GM19035 (cell line): Measurements from ENCODE around the gene GRAP2.
A peak's percentile ranks its signal among the peaks of the same experiment; 100 is the strongest.
"Not testable (repeated sequence)": the region's sequence is repeated elsewhere in the genome, so short reads cannot be mapped to it uniquely, and the experiment has no call there.

ENCODE experiments used
- ATAC-seq: cut with Tn5 transposase; IDR thresholded peaks from one replicate; pipeline ENCODE4 v1.9.1; 2021; ENCODE audit not compliant: unreplicated experiment

Gene GRAP2

GRCh38 chr22:39896313-39896996 is 4.4 kb upstream of the GRAP2 start:
- no peak for ATAC-seq

- no peak for ATAC-seq
Observed at GRCh38 chr22:39897841-39898240, 3.0 kb upstream of the GRAP2 start.

DNA sequence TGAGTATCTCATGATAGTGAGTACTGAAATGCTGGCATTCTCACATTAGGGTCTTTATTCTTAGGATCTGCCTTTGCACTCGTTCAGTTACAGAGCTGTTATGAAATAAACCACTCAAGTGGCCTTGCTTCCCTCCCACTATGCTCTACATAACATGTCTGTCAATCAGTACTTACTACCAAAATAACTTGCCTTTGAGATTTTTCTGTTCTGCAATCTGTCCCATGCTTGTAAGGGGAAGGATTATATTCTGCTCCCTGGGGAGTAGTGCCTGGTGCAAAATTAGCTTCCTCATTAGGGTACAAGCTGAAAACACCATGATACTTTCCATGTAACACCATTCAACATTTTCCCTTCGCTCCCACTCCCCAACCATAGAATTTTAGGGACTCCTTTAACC is 1.9 kb upstream of the GRAP2 start:
- ATAC-seq, result peak; percentile 53

GRCh38 chr22:39901565-39902146 is 772 bp downstream of the GRAP2 start:
- no peak for ATAC-seq

GRCh38 chr22:39904024-39904423 is 3.1 kb downstream of the GRAP2 start:
- not testable (repeated sequence) for ATAC-seq

DNA sequence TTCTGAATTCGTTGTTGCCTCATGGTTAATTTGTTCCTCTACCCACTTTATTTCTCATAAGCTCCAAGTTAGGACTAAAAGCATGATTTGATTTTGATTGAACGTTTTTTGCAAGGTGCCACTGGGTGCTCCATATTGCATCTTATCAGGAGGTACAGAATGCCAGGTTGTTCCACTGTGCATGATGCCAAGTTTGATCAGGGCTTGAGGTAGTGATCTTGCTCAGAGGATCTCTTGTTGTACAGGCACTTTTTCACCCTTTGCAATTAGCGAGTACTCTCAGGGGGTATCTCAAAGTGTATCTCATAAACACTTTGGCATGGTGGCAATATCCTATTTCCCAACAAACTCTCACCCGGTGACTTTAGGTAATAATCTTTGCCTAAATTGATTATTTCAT is 4.0 kb downstream of the GRAP2 start:
- no peak for ATAC-seq

- no peak for ATAC-seq
Observed at GRCh38 chr22:39905687-39906086, 4.8 kb downstream of the GRAP2 start.

DNA sequence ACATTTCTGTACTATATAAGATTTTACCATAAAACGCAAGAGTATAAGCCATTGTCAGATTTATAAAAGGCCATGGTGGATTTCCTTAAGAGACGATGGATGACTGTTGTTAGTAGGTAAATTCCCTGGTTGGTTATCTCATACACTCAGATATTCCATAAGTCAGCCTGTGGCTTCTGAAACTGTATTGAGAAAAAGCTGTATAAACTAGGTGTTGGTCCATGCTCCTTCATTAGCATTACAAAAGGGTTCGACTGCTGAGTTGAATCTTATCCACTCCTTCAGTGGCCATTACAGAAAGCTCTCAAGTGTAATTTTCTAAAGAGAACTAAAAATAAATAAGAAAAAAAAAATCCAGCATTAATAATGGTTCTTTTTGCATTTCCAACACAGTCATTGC is 5.3 kb downstream of the GRAP2 start:
- no peak for ATAC-seq

GRCh38 chr22:39907047-39907446 is 6.2 kb downstream of the GRAP2 start:
- no peak for ATAC-seq

- ATAC-seq, result no peak
Observed at GRCh38 chr22:39907605-39908097, 6.8 kb downstream of the GRAP2 start.

GRCh38 chr22:39908136-39908535 is 7.3 kb downstream of the GRAP2 start:
- ATAC-seq, result no peak

- ATAC-seq, result no peak
Observed at GRCh38 chr22:39908737-39909136, 7.9 kb downstream of the GRAP2 start.

- ATAC-seq, result no peak
Observed at GRCh38 chr22:39910876-39911613, 10.2 kb downstream of the GRAP2 start.

DNA sequence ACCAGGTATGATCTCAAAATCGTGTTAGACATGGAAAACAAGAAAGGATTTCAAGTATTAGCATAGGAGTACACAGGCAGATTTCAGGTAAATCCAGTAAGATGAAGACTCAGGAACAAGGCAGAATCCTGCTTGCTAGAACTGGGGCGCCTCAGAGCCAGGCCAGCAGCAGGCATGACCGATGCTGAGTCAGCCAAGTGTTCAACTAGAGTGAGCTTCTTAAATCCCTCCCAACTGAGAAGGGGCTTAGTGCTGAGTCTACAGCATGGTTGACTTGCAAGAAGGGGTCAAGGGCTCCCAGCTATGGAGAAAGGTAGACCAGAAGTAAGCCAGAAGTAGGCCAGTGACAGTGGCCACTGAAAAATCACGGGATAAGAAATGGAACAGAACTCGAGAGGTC is 12.4 kb downstream of the GRAP2 start:
- no peak for ATAC-seq

DNA sequence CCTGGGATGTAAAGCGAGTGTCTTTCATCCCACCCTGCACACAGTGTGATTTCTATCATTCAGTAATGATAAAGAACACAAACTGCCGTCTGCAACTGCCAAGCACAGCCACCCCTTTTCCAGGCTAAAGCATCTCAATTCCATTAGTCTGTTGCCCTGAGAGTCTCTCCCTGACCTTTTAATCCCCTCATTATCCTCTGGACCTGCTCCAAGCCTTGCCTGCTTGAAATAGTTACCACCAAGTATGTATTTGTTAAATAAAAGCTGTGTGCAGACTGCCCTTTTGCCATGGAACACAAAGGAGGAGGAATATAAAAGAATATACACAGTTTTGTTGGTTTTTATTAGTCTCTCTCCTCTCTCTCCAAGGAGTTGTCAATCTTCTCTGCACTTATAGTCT is 13.0 kb downstream of the GRAP2 start:
- no peak for ATAC-seq

GRCh38 chr22:39914584-39914983 is 13.7 kb downstream of the GRAP2 start:
- no peak for ATAC-seq

DNA sequence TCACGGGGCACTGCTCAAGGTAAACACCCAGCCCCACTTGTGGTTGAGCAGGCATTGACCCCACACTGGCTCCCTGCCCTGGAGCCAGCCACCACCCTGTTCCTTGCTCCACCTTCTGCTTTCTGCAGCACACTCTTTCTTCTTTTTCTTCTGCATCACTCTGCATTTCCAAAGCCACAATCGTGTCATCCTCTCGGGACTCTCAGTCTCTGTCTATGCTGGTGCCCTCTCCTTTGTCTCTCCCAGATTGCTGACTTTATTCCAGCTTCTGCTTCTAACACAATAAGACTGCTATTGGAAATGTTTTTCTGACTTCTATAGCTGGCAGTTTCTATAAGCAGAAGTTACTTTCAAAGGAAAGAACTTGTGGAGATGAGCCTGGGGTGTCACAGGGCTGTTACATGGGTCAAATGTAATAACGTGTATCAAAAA is 14.4 kb downstream of the GRAP2 start:
- no peak for ATAC-seq

GRCh38 chr22:39916496-39916895 is 15.6 kb downstream of the GRAP2 start:
- no peak for ATAC-seq

GRCh38 chr22:39917197-39917643 is 16.3 kb downstream of the GRAP2 start:
- ATAC-seq, result no peak

DNA sequence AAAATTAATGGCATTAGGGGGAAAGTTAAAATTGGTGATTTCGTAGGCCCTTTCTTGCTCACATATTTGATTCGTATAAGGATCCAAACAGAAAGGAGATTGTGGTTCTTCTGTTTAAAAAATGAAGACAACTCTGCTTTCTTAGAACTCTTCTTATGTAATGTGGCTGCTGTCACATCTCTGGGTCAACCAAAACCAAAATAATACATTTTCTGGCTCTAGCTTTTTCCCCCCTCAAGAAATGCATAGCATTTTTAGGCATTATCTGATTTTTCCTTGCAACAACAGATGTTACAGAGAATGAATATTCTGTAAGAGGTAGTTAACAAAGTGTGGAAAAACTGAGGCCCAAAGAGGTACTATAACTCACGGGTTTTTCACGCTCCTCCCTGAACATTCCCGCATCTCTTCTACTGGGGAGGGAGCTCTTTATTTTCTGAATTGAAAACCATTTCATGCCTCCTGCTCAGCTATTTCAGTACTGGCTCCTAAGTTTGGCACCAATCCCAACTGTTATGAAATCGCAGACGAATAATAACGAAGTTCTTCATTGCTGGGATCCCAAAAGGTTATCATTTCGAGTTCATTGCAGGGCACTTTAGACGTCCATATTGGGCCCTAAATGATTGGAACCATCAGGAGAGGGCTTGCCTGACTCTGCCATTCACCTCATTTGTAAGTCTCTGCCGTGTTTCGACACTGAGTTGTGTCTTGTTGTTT is 17.1 kb downstream of the GRAP2 start:
- no peak for ATAC-seq

DNA sequence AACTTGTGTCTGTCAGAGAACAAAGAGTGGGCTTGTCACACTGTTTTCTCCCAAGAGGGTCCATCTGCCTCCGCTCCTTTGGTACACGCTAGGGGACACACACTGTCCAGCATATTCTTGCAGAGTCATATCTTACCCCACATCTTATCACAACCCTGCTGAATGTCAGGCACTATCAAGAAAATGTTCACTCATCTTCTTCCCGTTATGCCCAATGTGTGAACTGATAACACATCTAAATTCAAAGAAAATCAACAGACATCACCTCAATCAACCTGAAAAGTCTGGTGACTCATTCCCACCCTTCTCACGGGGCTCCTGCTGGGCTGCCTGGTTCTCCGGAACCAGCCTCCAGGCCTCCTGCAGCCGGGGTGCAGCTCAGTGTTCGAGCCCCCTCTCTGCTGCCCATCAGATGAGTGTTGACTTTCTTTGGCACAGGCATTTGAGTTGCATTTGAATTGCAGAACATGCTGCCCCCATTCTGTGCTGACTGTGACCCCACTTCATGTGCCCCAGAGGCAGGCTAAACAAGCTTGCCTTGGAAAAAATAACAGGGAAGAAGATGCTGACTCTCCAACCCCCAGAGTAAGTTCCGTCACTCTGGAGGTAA is 19.4 kb downstream of the GRAP2 start:
- no peak for ATAC-seq
